Peyer's patch (tissue), 4 donors: ENCODE data around the gene JAM3. TPM values are rescaled to one million over a fixed set of nuclear protein-coding genes. Genes with fewer than 3 reads are reported as not detected.

Experiments used
- DNase-seq, 3 donors: peaks; one replicate each; pipeline ENCODE4 v3.0.0-alpha.2; 2017 to 2019
- H3K27ac ChIP-seq, 4 donors: fragments of 200-600 bp; sonication (generic); one replicate each; pipeline ENCODE4 v1.5.1; 2016 to 2019
- H3K27me3 ChIP-seq, 2 donors: fragments of 200-600 bp; sonication (generic); one replicate each; pipeline ENCODE4 v1.5.1; 2019
- H3K36me3 ChIP-seq, 3 donors: fragments of 200-600 bp; sonication (generic); one replicate each; pipeline ENCODE4 v1.5.1; 2016 to 2019
- H3K4me1 ChIP-seq, 4 donors: fragments of 200-600 bp; sonication (generic); one replicate each; pipeline ENCODE4 v1.5.1; 2016 to 2019
- H3K4me3 ChIP-seq, 4 donors: fragments of 200-600 bp; sonication (generic); 1 replicate in 3 of 4; 2 replicates in 1 of 4; pipeline ENCODE4 v1.5.1; 2016 to 2019; ENCODE audit warnings: mild to moderate bottlenecking in 1 of 4
- H3K9me3 ChIP-seq, 4 donors: fragments of 200-600 bp; sonication (generic); one replicate each; pipeline ENCODE4 v1.5.1; 2016 to 2019; ENCODE audit warnings: mild to moderate bottlenecking in 1 of 4
- POLR2A ChIP-seq, 2 donors: fragments of 450-650 bp; IDR thresholded peaks; one replicate each; pipeline ENCODE4 v1.5.1; 2017; ENCODE audit warnings: antibody characterized with exemption in 2 of 2, mild to moderate bottlenecking in 2 of 2, moderate library complexity in 2 of 2
- total RNA-seq, 4 donors: library from RNA; depleted of rRNA; stranded (reverse); fragments of >200 nt; gene quantifications; one replicate each; pipeline ENCODE4 v1.1.0, GENCODE V29; 2016
- TF ChIP-seq, protein P1 (sequence below), 6 experiments: fragments of 450-650 bp in 4 of 6; fragments of 200-600 bp in 2 of 6; sonication (generic) in 1 of 6; IDR thresholded peaks; one replicate each; pipeline ENCODE4 v1.5.1; 2017 to 2019; ENCODE audit warnings: antibody characterized with exemption in 6 of 6, mild to moderate bottlenecking in 3 of 6, moderate library complexity in 1 of 6

JAM3 gene
- total RNA-seq, 4 donors from 2014 or later = 4.6 to 14.0 (median 8.5) TPM

DNA sequence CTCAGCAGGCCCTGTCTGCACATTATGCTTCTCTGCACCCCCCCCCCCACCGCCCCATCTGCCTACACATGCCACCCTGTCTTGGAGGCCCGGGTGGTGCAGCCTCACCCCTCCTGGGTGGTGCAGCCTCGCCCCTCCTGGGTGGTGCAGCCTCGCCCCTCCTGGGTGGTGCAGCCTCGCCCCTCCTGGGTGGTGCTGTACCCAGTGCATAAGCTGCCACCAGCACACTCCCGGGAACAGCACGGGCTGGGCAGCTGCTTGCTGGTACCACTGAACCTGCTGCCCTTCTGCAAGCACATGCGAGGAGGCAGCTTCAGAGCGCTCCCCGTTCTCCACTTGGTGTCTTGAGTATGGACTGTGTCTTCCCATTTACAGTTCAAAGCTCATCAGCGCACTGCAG, 85.6 kb downstream of the JAM3 start:
- H3K36me3 ChIP-seq = peaks cover 0 to 39% (median 0%) of the 10 kb centered on the region in 3 donors
- DNase-seq = no peak
- H3K9me3 ChIP-seq = no peaks in the 10 kb centered on the region
- no peaks in the 10 kb centered on the region for H3K4me1 ChIP-seq
- no peak overlapping the region for H3K27ac ChIP-seq
- no peaks in the 10 kb centered on the region for H3K27me3 ChIP-seq
- TF ChIP-seq POLR2A (IDR thresholded peaks at IDR 0.05) = no peak
- TF ChIP-seq, protein P1, sequence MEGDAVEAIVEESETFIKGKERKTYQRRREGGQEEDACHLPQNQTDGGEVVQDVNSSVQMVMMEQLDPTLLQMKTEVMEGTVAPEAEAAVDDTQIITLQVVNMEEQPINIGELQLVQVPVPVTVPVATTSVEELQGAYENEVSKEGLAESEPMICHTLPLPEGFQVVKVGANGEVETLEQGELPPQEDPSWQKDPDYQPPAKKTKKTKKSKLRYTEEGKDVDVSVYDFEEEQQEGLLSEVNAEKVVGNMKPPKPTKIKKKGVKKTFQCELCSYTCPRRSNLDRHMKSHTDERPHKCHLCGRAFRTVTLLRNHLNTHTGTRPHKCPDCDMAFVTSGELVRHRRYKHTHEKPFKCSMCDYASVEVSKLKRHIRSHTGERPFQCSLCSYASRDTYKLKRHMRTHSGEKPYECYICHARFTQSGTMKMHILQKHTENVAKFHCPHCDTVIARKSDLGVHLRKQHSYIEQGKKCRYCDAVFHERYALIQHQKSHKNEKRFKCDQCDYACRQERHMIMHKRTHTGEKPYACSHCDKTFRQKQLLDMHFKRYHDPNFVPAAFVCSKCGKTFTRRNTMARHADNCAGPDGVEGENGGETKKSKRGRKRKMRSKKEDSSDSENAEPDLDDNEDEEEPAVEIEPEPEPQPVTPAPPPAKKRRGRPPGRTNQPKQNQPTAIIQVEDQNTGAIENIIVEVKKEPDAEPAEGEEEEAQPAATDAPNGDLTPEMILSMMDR (IDR thresholded peaks at IDR 0.05) = no peak
- H3K4me3 ChIP-seq = no peak overlapping the region

DNA sequence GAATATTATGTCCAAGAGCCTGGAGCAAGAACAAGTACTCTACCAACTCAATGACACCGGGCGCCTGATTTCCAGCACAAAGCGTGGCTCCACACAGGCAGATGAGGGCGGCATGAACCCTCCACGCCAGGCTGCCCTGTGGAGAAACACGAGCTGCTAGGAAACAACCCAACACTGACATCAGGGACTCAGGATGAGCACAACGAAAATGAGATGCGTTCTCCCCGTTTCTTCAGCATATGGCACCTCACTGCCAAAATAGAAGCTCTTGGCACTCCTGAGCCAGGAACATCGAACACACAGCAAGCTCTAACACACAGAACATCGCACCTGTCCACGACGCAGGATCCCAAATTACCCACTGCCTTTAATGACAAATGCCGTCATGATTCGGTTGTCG, 86.6 kb downstream of the JAM3 start:
- Histone ChIP-seq H3K4me1 (no peaks in the 10 kb centered on the region), H3K4me3 (no peak overlapping the region), H3K9me3 (no peaks in the 10 kb centered on the region), H3K36me3 (peaks cover 0 to 48% (median 0%) of the 10 kb centered on the region in 3 donors), H3K27me3 (no peaks in the 10 kb centered on the region), H3K27ac (no peak overlapping the region)
- DNase-seq = no peak
- TF ChIP-seq, protein P1 (IDR thresholded peaks at IDR 0.05) = no peak
- no peak for TF ChIP-seq POLR2A (IDR thresholded peaks at IDR 0.05)

DNA sequence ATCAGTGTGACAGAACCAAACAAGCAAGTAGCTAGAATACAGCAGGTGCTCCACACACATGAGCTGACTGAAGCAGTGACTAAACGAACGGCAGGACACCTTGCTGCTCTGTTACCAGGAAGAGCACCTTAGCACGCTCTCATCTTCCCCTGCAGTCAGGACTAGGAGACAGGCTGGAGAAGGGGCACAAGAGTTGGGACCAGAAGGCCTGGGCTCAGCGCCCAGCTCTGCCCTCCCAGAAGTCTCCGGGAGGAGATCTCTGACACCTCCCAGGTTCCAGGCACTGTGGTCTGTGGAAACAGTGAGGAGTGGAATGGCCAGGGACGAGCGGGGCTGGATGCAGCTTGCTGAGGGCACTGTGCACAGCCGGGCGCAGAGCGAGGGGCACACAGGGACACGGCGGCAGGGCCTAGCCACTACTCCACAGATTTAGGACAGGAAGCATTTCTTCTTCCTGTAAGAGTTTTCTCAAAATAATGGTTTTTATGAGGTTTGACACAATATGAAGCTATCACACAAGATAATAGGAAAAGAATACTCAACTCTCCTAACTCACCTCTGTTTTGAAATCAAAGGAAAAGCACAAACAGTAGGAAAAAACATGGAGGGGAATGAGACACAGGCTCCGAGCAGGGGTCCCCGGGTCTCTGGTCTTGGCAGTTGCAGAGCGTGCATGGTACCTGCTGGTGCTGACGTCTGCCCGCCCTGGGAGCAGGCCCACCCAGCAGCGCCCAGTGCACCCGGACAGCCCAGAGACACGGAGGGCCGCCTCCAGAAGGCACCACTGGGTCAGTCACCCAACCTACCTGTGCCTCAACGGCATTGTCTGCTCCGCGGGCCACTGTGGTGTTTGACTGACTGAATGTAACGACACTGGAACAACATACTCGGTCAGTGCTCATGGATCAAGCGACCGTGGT, 87.3 kb downstream of the JAM3 start:
- Histone ChIP-seq H3K4me3 (no peak overlapping the region), H3K27me3 (no peaks in the 10 kb centered on the region), H3K9me3 (no peaks in the 10 kb centered on the region), H3K36me3 (peaks cover 0 to 48% (median 0%) of the 10 kb centered on the region in 3 donors), H3K27ac (no peak overlapping the region), H3K4me1 (no peaks in the 10 kb centered on the region)
- DNase-seq = no peak
- no peak for TF ChIP-seq POLR2A (IDR thresholded peaks at IDR 0.05)
- TF ChIP-seq, protein P1 (IDR thresholded peaks at IDR 0.05) = no peak

DNA sequence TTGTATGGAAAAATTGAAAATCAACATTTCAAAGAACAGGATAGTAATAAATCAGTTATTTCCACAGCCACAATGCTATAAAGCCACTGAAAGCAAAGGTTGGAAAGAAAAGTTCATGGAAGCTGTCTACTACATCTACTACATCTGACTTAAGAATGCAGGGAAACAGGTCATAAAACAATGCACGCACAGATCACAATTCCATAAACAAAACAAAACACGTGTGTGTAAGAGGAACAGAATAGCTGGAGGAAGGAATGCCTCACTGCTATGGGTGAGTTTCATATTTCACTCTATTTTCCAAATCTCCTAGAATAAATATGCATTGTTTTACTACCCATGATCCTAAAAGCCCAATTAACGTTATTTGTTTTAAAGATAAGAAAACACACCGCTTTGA, 88.6 kb downstream of the JAM3 start:
- TF ChIP-seq POLR2A (IDR thresholded peaks at IDR 0.05) = no peak
- TF ChIP-seq, protein P1 (IDR thresholded peaks at IDR 0.05) = no peak
- Histone ChIP-seq H3K36me3 (peaks cover 0 to 55% (median 0%) of the 10 kb centered on the region in 3 donors), H3K27ac (no peak overlapping the region), H3K9me3 (no peaks in the 10 kb centered on the region), H3K4me1 (no peaks in the 10 kb centered on the region), H3K4me3 (no peak overlapping the region), H3K27me3 (no peaks in the 10 kb centered on the region)
- no peak for DNase-seq

DNA sequence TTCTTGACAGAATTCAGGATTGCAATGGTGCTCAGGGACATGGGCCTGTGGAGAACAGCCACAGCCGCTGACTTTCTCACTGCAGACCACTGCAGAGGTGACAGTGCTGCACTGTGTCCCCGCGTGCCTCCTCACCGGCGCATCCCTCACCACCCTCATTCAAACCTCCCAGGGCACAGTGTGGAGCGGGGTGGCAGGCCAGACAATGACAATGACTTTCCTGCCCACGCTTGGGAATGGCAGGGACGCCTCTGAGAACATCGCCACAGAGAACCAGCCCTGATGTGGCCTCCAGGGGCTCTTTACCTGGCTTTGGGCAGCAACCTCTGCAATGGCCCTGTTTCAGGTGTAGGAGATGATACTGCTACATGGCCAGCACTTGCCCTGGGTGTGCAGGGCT, 89.2 kb downstream of the JAM3 start:
- H3K9me3 ChIP-seq = no peaks in the 10 kb centered on the region
- no peak overlapping the region for H3K4me3 ChIP-seq
- H3K27me3 ChIP-seq = no peaks in the 10 kb centered on the region
- DNase-seq = no peak
- no peaks in the 10 kb centered on the region for H3K4me1 ChIP-seq
- peaks cover 0 to 49% (median 0%) of the 10 kb centered on the region in 3 donors for H3K36me3 ChIP-seq
- H3K27ac ChIP-seq = no peak overlapping the region
- TF ChIP-seq, protein P1 (IDR thresholded peaks at IDR 0.05) = no peak
- no peak for TF ChIP-seq POLR2A (IDR thresholded peaks at IDR 0.05)
